K562 (cell line): ENCODE data around the gene R3HDM1. TPM values are rescaled to one million over a fixed set of nuclear protein-coding genes. Genes with fewer than 3 reads are reported as not detected.

Source experiments
- C11orf30 ChIP-seq: fragments of 450-650 bp; IDR thresholded peaks from 2 replicates; pipeline ENCODE4 v1.6.1; 2016; ENCODE audit warnings: low read depth, mild to moderate bottlenecking
- CHD1 ChIP-seq: fragments of 200-600 bp; sonication (generic); IDR thresholded peaks from one replicate; pipeline ENCODE4 v1.6.1; 2012; ENCODE audit warnings: mild to moderate bottlenecking, moderate library complexity, low read length, inconsistent platforms
- DPF2 ChIP-seq: fragments of 450-650 bp; IDR thresholded peaks from 2 replicates; pipeline ENCODE4 v1.6.1; 2016
- HDAC1 ChIP-seq, 2 experiments: fragments of 450-650 bp; IDR thresholded peaks; 2 replicates each; pipeline ENCODE4 v1.6.1; 2016 to 2017; ENCODE audit warnings: inconsistent platforms in 1 of 2, mild to moderate bottlenecking in 1 of 2, moderate library complexity in 1 of 2
- JUND ChIP-seq, 2 experiments: IDR thresholded peaks; 2 replicates in 1 of 2; 3 replicates in 1 of 2; pipeline ENCODE4 v1.6.1; 2011; ENCODE audit warnings: borderline replicate concordance in 2 of 2, low read depth in 2 of 2, low read length in 2 of 2, improper control_type of control experiment in 1 of 2, missing biosample characterization in 1 of 2, missing genetic modification characterization in 1 of 2, missing genetic modification reagents in 1 of 2
- KDM1A ChIP-seq, 2 experiments: fragments of 450-650 bp; IDR thresholded peaks; 2 replicates each; pipeline ENCODE4 v1.6.1; 2016; ENCODE audit warnings: mild to moderate bottlenecking in 2 of 2
- MAFF ChIP-seq: IDR thresholded peaks from 2 replicates; pipeline ENCODE4 v1.6.1; 2012; ENCODE audit warnings: low read length, improper control_type of control experiment
- NFE2 ChIP-seq: IDR thresholded peaks from 2 replicates; pipeline ENCODE4 v1.6.1; 2014; ENCODE audit warnings: antibody characterized with exemption, low read depth
- NFRKB ChIP-seq: fragments of 450-650 bp; IDR thresholded peaks from 2 replicates; pipeline ENCODE4 v1.6.1; 2016; ENCODE audit warnings: low read depth
- PRDM10 ChIP-seq: fragments of 450-650 bp; IDR thresholded peaks from 2 replicates; pipeline ENCODE4 v1.6.1; 2018; ENCODE audit not compliant: partially characterized antibody
- SOX6 ChIP-seq: fragments of 450-650 bp; IDR thresholded peaks from 2 replicates; pipeline ENCODE4 v1.6.1; 2014; ENCODE audit warnings: mild to moderate bottlenecking
- TAF1 ChIP-seq: IDR thresholded peaks from 2 replicates; pipeline ENCODE4 v1.6.1; 2011; ENCODE audit warnings: mild to moderate bottlenecking, low read length, moderate library complexity; ENCODE audit not compliant: insufficient read depth, control insufficient read depth, severe bottlenecking; ENCODE audit errors: extremely low read depth
- ZBTB7A ChIP-seq: IDR thresholded peaks from 2 replicates; pipeline ENCODE4 v1.6.1; 2011; ENCODE audit warnings: low read depth, mild to moderate bottlenecking, low read length, moderate library complexity, borderline replicate concordance; ENCODE audit not compliant: control insufficient read depth
- ZFX ChIP-seq: sonication (generic); formaldehyde crosslinking; IDR thresholded peaks from 2 replicates; pipeline ENCODE4 v1.8.0; 2022; ENCODE audit warnings: mild to moderate bottlenecking, missing genetic modification reagents, moderate library complexity
- ZNF134 ChIP-seq: fragments of 250-450 bp; sonication (Bioruptor Pico); conservative IDR thresholded peaks from 2 replicates; pipeline ENCODE4 v1.4.0; 2020
- ZNF384 ChIP-seq: IDR thresholded peaks from 2 replicates; pipeline ENCODE4 v1.6.1; 2012; ENCODE audit warnings: low read depth, low read length, improper control_type of control experiment
- ZNF436 ChIP-seq: fragments of 250-450, 450-650 bp; sonication (Bioruptor Pico); formaldehyde crosslinking; IDR thresholded peaks from 2 replicates; pipeline ENCODE4 v1.7.0; 2020; ENCODE audit warnings: mild to moderate bottlenecking
- ZNF589 ChIP-seq: fragments of 200-800 bp; sonication (Bioruptor generic); IDR thresholded peaks from 2 replicates; pipeline ENCODE4 v1.6.1; 2016; ENCODE audit warnings: low read depth, missing genetic modification characterization, missing compliant biosample characterization
- polyA plus RNA-seq, 8 experiments: library from polyadenylated mRNA; depleted of rRNA in 4 of 8; stranded (reverse) in 5 of 8; unstranded in 3 of 8; fragments of >200 nt; fragmentation: Nextera tagmentation in 2 of 8; fragmentation: Illumina TruSeq in 1 of 8; extraction: Ambion mirVana in 2 of 8; extraction: Trizol in 1 of 8; gene quantifications; 2 replicates each; pipeline versions ENCODE4 v1.2.1 to v1.2.3, GENCODE V29; 2011 to 2014; ENCODE audit warnings: inconsistent platforms in 1 of 8, missing spikeins in 1 of 8
- total RNA-seq, 7 experiments: library from RNA; depleted of rRNA in 6 of 7; stranded (reverse); fragments of >200 nt in 6 of 7; fragmentation: Illumina TruSeq in 2 of 7; extraction: Trizol in 2 of 7; gene quantifications; 2 replicates each; pipeline versions ENCODE4 v1.2.1 to v1.2.3, GENCODE V29; 2011 to 2021; ENCODE audit warnings: low replicate concordance in 1 of 7
- TF ChIP-seq, protein P1 (sequence below): sonication (generic); formaldehyde crosslinking; IDR thresholded peaks from 2 replicates; pipeline ENCODE4 v1.8.1; 2023; ENCODE audit warnings: mild to moderate bottlenecking, missing genetic modification reagents
- TF ChIP-seq, protein P2 (sequence below): fragments of 450-650 bp; IDR thresholded peaks from 2 replicates; pipeline ENCODE4 v1.6.1; 2016; ENCODE audit warnings: mild to moderate bottlenecking

R3HDM1 gene
- total and polyA plus RNA-seq, 9 of the 15 experiments (the other 6 are each of a cell fraction or from before 2014, with no cell fraction given): 12.4 to 89.4 (median 31.0) TPM

DNA sequence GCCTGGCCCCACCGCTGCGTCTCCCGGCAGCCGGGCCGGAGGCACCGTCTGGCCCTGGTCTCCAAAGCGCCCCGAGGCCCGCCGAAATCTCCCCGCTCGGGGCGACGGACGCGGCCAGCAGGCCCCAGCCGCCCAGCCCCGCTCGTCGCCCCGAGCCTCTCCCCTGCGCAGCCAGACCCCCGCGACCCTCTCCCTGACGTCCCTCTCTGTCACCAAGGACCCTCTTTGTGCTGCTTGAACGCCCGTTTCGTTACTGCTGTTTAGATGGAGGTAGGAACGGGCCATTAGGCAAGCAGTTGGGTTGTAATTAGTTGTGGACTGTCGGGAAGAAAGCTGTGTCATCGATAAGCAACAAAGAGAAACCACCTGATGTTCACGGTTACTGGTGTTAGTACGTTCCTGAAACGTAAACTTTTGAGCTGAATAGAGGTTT, 211.1 kb downstream of the R3HDM1 start (continued):
- TF ChIP-seq ZNF134 (CRISPR knock-in tag) (no peak), HDAC1 (IDR thresholded peaks at IDR 0.05) (0 out of 4 replicates have a peak, but pooled peaks of 1 of the 2 experiments have one; percentile 14), PRDM10 (peak; percentile 86), KDM1A (IDR thresholded peaks at IDR 0.05) (no peak), TAF1 (peak; percentile 36), ZBTB7A (peak; percentile 85), ZNF436 (CRISPR knock-in tag) (no peak), JUND (IDR thresholded peaks at IDR 0.05; ENCODE audit: borderline replicate concordance, low read depth, low read length) (0 out of 2 replicates have a peak, but pooled peaks have one; percentile 22), JUND (tag; IDR thresholded peaks at IDR 0.05; ENCODE audit: borderline replicate concordance, low read depth, low read length) (no peak), C11orf30 (peak; percentile 92), NFE2 (peak; percentile 84), NFRKB (no peak), ZNF589 (no peak), SOX6 (0 out of 2 replicates have a peak, but pooled peaks have one; percentile 22), MAFF (peak; percentile 66), ZFX (CRISPR knock-in tag) (peak; percentile 93), ZNF384 (no peak), CHD1 (peak; percentile 69), DPF2 (no peak; the same call in 1 of the 2 replicates)
- TF ChIP-seq, protein P1, sequence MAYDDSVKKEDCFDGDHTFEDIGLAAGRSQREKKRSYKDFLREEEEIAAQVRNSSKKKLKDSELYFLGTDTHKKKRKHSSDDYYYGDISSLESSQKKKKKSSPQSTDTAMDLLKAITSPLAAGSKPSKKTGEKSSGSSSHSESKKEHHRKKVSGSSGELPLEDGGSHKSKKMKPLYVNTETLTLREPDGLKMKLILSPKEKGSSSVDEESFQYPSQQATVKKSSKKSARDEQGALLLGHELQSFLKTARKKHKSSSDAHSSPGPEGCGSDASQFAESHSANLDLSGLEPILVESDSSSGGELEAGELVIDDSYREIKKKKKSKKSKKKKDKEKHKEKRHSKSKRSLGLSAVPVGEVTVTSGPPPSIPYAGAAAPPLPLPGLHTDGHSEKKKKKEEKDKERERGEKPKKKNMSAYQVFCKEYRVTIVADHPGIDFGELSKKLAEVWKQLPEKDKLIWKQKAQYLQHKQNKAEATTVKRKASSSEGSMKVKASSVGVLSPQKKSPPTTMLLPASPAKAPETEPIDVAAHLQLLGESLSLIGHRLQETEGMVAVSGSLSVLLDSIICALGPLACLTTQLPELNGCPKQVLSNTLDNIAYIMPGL (CRISPR knock-in tag): no peak
- TF ChIP-seq, protein P2, sequence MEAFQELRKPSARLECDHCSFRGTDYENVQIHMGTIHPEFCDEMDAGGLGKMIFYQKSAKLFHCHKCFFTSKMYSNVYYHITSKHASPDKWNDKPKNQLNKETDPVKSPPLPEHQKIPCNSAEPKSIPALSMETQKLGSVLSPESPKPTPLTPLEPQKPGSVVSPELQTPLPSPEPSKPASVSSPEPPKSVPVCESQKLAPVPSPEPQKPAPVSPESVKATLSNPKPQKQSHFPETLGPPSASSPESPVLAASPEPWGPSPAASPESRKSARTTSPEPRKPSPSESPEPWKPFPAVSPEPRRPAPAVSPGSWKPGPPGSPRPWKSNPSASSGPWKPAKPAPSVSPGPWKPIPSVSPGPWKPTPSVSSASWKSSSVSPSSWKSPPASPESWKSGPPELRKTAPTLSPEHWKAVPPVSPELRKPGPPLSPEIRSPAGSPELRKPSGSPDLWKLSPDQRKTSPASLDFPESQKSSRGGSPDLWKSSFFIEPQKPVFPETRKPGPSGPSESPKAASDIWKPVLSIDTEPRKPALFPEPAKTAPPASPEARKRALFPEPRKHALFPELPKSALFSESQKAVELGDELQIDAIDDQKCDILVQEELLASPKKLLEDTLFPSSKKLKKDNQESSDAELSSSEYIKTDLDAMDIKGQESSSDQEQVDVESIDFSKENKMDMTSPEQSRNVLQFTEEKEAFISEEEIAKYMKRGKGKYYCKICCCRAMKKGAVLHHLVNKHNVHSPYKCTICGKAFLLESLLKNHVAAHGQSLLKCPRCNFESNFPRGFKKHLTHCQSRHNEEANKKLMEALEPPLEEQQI: no peak
